Activated T-helper 1 cell treated with anti-CD3 and anti-CD28 coated beads, Interleukin-2, amount 50 U/mL, for 16 hours (primary cell): ENCODE data around the gene PSME2.
A peak's percentile ranks its signal among the peaks of the same experiment; 100 is the strongest.

ENCODE experiments used
- DNase-seq, 2 donors: peaks; one replicate each; pipeline ENCODE4 v3.0.0-alpha.2; 2020; ENCODE audit warnings: low read depth in 1 of 2, low spot score in 1 of 2

The PSME2 gene

GRCh38 chr14:24136684-24137528, 9.5 kb downstream of the PSME2 start:
- no peak for DNase-seq

- DNase-seq: peak; percentile 89 to 90
Measured at GRCh38 chr14:24135834-24136683, 10.4 kb downstream of the PSME2 start, which contains the start of gene PSME1. Gene PSME1 (plus strand): TSS chr14:24136194. CDS start chr14:24136263, 69 bp downstream.

DNA sequence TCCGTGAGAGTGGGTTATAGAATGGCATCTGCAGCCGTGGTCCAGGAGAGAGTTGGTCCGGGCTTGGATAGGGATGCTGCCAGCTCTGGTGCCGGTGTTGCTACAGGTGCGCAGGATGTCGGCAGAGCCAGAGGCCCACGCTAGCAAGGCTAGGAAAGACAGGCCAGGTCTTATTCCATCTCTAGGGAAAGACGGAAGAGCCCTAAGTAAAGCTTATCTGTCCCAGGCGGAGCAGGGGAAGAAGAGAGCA, 10.9 kb downstream of the PSME2 start:
- no peak for DNase-seq

DNA sequence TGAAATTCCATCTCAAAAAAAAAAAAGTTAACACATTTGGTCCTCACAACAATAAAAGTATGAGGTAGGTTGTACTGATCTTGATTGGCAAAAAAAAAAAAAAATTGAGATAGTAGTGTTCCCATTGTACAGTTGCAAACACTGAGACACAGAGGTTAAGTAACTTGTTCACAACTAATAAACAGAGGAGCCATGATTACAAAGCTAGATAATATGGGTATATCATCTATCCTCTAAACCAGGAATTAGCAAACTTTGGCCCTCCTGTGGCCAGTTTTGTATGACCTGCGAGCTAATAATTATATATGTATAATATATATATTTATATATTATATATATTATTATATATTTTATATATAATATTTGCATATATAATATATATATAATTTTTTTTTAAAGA, 12.7 kb downstream of the PSME2 start:
- DNase-seq: no peak

DNA sequence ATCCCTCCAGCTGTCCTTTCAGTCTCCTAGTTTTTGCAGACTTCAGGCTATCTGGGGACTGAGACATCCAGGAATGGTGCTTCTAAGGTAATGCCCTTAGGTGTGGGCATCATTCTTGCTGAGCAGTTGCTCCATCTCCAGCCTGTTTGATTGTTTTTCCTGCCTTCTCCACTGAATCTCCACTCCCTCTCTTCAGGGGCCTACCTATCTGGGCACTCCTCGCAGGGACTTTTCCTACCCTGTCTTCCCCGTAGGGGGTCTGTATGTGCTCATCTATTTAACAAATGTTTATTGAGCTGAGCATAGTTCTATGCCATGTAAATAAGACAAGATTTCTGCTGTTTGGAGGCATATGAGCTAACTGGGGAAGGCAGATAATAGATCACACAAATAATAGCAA, 13.4 kb downstream of the PSME2 start:
- no peak for DNase-seq

DNA sequence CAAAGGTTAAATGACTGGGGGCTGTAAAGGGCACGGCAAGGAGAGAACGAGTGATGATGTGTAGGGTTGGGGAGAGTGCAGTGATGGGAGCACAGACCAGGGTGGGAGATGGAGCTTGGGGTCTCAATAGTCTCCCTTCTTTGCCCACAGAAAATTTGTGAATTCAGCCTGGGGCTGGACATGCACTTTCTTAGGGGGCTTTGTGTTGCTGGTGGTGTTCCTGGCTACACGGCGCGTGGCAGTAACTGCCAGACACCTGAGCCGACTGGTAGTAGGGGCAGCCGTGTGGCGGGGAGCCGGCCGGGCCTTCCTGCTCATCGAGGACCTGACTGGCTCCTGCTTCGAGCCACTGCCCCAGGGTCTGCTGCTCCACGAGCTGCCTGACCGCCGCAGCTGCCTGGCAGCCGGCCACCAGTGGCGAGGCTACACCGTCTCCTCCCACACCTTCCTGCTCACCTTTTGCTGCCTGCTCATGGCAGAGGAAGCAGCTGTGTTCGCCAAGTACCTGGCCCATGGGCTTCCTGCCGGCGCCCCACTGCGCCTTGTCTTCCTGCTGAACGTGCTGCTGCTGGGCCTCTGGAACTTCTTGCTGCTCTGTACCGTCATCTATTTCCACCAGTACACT, 14.2 kb downstream of the PSME2 start:
- DNase-seq: no peak

GRCh38 chr14:24131549-24131966, 14.9 kb downstream of the PSME2 start:
- no peak for DNase-seq

GRCh38 chr14:24130717-24131548, 15.5 kb downstream of the PSME2 start:
- no peak for DNase-seq

GRCh38 chr14:24130380-24130716, 16.1 kb downstream of the PSME2 start, which contains the start of gene FITM1:
Gene FITM1 (plus strand): TSS chr14:24130659. CDS start chr14:24131564, 905 bp downstream.
- no peak for DNase-seq

DNA sequence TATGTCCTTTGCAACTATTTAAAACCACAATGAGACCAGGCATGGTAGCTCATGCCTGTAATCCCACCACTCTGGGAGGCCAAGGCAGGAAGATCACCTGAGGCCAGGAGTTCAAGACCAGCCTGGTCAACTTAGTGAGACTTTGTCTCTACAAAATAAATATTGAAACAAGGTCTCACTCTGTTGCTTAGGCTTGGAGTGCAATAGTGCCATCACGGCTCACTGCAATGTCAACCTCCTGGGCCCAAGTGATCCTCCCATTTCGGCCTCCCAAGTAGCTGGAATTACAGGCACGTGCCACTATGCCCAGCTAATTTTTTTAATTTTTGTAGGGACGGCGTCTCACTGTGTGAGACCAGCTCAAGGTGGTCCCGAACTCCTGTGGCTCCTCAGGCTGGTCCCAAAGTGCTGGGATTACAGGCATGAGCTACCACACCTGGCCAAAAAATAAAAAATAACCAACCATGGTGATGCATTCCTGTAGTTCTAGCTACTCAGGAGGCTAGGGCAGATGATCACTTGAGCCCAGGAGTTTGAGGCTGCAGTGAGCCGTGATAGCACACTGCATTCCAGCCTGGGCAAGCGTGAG, 16.9 kb downstream of the PSME2 start:
- no peak for DNase-seq

- no peak for DNase-seq
Measured at GRCh38 chr14:24127673-24128072, 18.7 kb downstream of the PSME2 start.

- DNase-seq: no peak
Measured at GRCh38 chr14:24126939-24127338, 19.5 kb downstream of the PSME2 start.

DNA sequence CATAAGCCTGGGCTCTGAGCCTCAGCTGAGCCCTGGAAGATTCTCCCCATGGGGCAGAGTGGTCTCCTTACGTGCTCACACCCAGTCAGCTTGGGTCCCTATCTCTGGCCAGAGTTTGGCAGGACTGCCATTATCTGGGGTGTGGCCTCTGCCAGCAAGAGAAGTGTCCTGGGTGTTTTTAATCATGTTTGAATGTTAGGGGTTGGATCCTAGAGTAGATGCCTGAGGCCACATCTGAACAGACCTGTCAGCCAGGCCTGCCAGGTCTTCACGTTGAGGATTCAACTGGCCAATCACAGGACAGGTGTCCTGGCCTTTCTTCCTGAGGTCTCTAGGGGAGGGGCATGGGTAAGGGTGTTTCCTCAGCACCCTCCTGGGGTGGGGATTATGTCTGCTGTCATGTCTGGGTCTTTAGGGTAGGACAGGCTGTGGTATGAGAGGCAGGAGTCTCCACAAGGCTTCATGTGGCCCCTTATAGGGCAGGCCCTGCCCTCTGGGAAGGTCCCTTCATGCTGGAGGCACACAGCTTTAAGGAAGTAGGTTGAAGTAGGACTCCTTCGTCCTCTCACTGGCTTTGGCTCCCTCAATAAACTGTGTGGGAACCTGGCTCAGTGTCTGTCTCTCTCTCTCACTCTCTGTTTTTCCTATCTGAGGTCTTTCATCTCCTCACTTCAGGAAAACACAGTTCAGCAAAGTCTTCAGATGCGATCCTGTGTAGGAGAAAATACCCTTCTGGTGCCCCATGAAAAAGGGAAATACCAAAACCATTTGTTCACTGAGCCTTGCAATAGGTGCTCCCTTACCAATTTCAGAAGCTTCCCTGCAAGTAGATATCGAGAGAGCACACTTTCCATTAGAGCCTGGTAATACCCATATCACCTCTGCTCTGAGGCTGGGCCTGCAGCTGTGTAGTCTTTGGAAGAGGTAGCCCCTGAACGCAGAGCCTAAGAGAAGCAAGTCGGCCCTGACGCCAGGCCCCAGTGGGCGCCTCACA, 22.7 kb downstream of the PSME2 start:
- DNase-seq: no peak

DNA sequence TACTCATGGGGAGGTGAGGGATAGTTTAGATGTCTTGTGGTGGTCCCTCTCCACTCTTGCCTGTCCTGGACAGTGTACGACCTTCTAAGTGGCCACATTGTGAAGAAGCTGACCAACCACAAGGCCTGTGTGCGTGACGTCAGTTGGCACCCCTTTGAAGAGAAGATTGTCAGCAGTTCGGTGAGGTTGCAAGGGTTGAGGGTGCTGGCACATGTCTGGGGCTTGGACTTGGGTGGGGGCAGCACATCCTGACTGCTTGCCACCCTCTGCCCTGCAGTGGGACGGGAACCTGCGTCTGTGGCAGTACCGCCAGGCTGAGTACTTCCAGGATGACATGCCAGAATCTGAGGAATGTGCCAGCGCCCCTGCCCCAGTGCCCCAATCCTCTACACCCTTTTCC, 23.5 kb downstream of the PSME2 start:
- DNase-seq: no peak

DNA sequence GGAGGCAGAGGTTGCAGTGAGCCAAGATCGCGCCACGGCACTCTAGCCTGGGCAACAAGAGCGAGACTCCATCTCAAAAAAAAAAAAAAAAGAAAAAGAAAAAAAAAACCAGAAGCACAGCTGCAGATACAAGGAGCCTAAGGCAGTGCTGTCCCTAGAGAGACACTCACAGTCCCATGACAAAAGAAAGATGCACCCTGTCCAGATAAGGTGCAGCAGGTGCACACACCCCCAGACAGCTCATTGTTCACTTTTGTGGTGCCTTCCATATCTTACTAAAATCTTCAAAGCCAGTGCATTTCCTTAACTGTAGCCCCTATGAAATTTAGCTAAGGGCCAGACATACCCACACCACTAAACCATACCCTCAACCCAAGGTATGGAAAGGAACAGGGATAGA, 24.0 kb downstream of the PSME2 start:
- no peak for DNase-seq

GRCh38 chr14:24121210-24121609, 25.2 kb downstream of the PSME2 start:
- DNase-seq: no peak

DNA sequence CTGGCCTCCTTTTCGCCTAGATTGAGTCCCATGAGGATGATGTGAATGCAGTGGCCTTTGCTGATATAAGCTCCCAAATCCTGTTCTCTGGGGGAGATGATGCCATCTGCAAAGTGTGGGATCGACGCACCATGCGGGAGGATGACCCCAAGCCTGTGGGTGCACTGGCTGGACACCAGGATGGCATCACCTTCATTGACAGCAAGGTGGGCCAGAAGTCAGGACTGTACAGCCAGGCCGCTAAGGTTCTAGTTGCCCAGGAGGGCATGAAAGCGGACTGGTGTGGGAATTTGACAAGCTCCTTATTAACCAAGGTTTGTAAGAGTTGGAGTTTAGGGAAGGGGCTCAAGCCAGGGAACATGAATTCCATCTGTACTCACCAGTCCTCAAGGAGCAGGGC, 26.7 kb downstream of the PSME2 start:
- DNase-seq: no peak

DNA sequence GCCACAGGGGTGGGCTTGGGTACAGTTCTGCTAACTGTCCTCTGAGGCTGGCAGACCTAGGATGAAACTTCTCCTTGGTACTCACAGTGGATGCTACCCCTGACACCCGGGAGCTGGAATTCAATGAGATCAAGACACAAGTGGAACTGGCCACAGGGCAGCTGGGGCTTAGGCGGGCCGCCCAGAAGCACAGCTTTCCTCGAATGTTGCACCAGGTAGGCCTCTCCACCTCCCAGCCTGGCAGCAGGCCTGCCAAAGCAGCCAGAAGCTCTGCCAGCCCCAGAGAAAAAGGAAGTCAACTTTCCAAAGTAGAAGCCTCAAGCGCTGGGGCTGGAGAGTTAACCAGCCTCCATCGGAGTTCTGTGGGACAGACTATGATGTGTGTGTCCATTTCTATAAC, 29.2 kb downstream of the PSME2 start:
- DNase-seq: no peak

DNA sequence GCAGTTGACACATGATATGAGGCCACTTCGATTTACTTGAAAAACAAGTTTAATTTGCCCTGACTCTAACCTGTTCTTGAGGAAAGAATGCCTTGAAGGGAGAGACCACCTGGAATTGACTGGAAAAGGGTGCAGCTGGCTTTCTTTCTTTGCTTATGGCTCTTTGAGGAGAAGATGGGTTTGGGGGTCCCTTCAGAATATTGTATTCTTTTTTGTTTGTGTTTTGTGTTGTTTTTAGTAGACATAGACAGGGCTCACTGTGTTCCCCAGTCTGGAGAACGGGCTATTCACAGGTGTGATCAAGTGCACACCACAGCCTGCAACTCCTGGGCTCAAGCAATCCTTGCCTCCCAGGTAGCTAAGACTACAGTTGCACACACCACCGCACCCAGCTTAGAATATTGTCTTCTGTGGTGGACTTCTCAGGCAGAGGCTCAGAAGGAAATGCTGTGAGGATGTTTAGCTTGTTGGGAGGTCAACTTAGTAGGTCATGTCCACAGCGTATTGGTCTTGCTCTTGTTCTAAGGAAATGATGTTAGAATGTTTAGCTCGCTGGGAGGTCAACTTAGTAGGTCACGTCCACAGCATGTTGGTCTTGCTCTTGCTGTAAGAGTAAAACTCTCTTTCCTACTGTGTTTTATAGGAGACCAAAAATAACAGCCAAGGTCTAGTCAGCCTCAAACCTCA, 30.1 kb downstream of the PSME2 start:
- DNase-seq: no peak
